Measurements from ENCODE around the gene METAP2. TPM values are rescaled to one million over a fixed set of nuclear protein-coding genes. Genes with fewer than 3 reads are reported as not detected.

Gene METAP2
- polyA plus RNA-seq, 1 of the 3 experiments (the other 2 are of a cell fraction) = 35.8 TPM

GRCh38 chr12:95532851-95533250, 58.9 kb downstream of the METAP2 start (continued):
- no peak for TF ChIP-seq CTCF (IDR thresholded peaks at IDR 0.05)
- TF ChIP-seq FOXM1 (IDR thresholded peaks at IDR 0.05; ENCODE audit: low read depth) = no peak
- TF ChIP-seq GABPA (IDR thresholded peaks at IDR 0.05; ENCODE audit: low read depth) = no peak

- CTCF ChIA-PET = interaction anchor here (0.8 to 2.6 kb wide), 27 partner anchors 8 to 1390 kb away, joined by 3 to 22 read pairs (median 4); no protein-coding TSS in a partner anchor
- no peak overlapping the region for H3K4me3 ChIP-seq (ENCODE audit: low read depth in 2 of 2, low read length in 1 of 2)
- H3K9me2 ChIP-seq = no peaks in the 10 kb centered on the region
- H3K9me3 ChIP-seq = no peaks in the 10 kb centered on the region
- H3K36me3 ChIP-seq (replicated peaks in 1 of 2; ENCODE audit: control insufficient read depth in 1 of 2, insufficient read depth in 2 of 2, low read length in 1 of 2) = no peaks in the 10 kb centered on the region
- no peak overlapping the region for H3K9ac ChIP-seq
- H3K4me2 ChIP-seq = no peak overlapping the region
- H3K27ac ChIP-seq (ENCODE audit: low read depth in 2 of 2, low read length in 1 of 2) = no peak overlapping the region
- POLR2A ChIA-PET = no interaction called here
- H3K79me2 ChIP-seq (ENCODE audit: insufficient read depth) = no peaks in the 10 kb centered on the region
- H2AFZ ChIP-seq (ENCODE audit: low read depth) = no peak overlapping the region
- DNase-seq = no peak
- H3F3A ChIP-seq (replicated peaks; ENCODE audit: insufficient read depth) = peaks cover 6% of the 10 kb centered on the region
- no peaks in the 10 kb centered on the region; a peak in 1 of 4 replicates for H3K4me1 ChIP-seq (ENCODE audit: control insufficient read depth in 1 of 2, insufficient read depth in 2 of 2, low read depth in 1 of 2, low read length in 1 of 2)
- 46% methylated on average over 4 of the region's 4 CpGs for WGBS (ENCODE audit: low lambda C conversion rate)
- no peaks in the 10 kb centered on the region for H3K27me3 ChIP-seq (ENCODE audit: insufficient read depth)
- TF ChIP-seq FOXJ3 (CRISPR knock-in tag; IDR thresholded peaks at IDR 0.05) = no peak
- H4K20me1 ChIP-seq (ENCODE audit: insufficient read depth) = no peaks in the 10 kb centered on the region
Observed at GRCh38 chr12:95533985-95534384, 60.0 kb downstream of the METAP2 start.

- H3K27me3 ChIP-seq (ENCODE audit: insufficient read depth) = no peaks in the 10 kb centered on the region
- no peaks in the 10 kb centered on the region for H3K36me3 ChIP-seq (replicated peaks in 1 of 2; ENCODE audit: control insufficient read depth in 1 of 2, insufficient read depth in 2 of 2, low read length in 1 of 2)
- no peaks in the 10 kb centered on the region for H3K79me2 ChIP-seq (ENCODE audit: insufficient read depth)
- POLR2A ChIA-PET = no interaction called here
- no peaks in the 10 kb centered on the region for H4K20me1 ChIP-seq (ENCODE audit: insufficient read depth)
- H3K27ac ChIP-seq (ENCODE audit: low read depth in 2 of 2, low read length in 1 of 2) = no peak overlapping the region
- H3K9me2 ChIP-seq = no peaks in the 10 kb centered on the region
- CTCF ChIA-PET = interaction anchor here (0.7 to 2.5 kb wide), 2 partner anchors 37 to 202 kb away, joined by 3 to 7 read pairs; no protein-coding TSS in a partner anchor
- no peak for DNase-seq
- H3K4me1 ChIP-seq (ENCODE audit: control insufficient read depth in 1 of 2, insufficient read depth in 2 of 2, low read depth in 1 of 2, low read length in 1 of 2) = no peaks in the 10 kb centered on the region; a peak in 1 of 4 replicates
- no peaks in the 10 kb centered on the region for H3F3A ChIP-seq (replicated peaks; ENCODE audit: insufficient read depth)
- no peak overlapping the region for H3K4me3 ChIP-seq (ENCODE audit: low read depth in 2 of 2, low read length in 1 of 2)
- no peak overlapping the region for H3K4me2 ChIP-seq
- no peak overlapping the region for H2AFZ ChIP-seq (ENCODE audit: low read depth)
- WGBS (ENCODE audit: low lambda C conversion rate) = 85% methylated on average over 4 of the region's 4 CpGs
- H3K9me3 ChIP-seq = no peaks in the 10 kb centered on the region
- no peak overlapping the region for H3K9ac ChIP-seq
- TF ChIP-seq FOXM1 (IDR thresholded peaks at IDR 0.05; ENCODE audit: low read depth) (no peak), CHD2 (IDR thresholded peaks at IDR 0.05; ENCODE audit: low read length, partially characterized antibody) (no peak), PBX3 (IDR thresholded peaks at IDR 0.05) (no peak), JUND (IDR thresholded peaks at IDR 0.05) (no peak), TCF12 (IDR thresholded peaks at IDR 0.05) (no peak), REST (IDR thresholded peaks at IDR 0.05; ENCODE audit: low read depth, low read length) (no peak), ZBTB33 (IDR thresholded peaks at IDR 0.05; ENCODE audit: borderline replicate concordance, low read depth) (no peak), NFIC (IDR thresholded peaks at IDR 0.05; ENCODE audit: borderline replicate concordance) (no peak), RFX5 (IDR thresholded peaks at IDR 0.05; ENCODE audit: low read length) (no peak), TEAD4 (IDR thresholded peaks at IDR 0.05; ENCODE audit: borderline replicate concordance, insufficient read depth) (no peak), GATA2 (CRISPR knock-in tag; IDR thresholded peaks at IDR 0.05) (no peak), YY1 (IDR thresholded peaks at IDR 0.05; ENCODE audit: low read depth) (no peak), MXI1 (IDR thresholded peaks at IDR 0.05; ENCODE audit: low read depth, low read length) (no peak), RAD21 (IDR thresholded peaks at IDR 0.05; ENCODE audit: low read length) (no peak), USF1 (IDR thresholded peaks at IDR 0.05; ENCODE audit: borderline replicate concordance, low read depth) (no peak)
Observed at GRCh38 chr12:95538006-95538405, 64.1 kb downstream of the METAP2 start.

Measured in SK-N-SH (cell line).